Testis (tissue), 3 donors: ENCODE results near the gene CDK15. TPM values are rescaled to one million over a fixed set of nuclear protein-coding genes. Genes with fewer than 3 reads are reported as not detected.

Experiments used
- DNase-seq: peaks from one replicate; pipeline ENCODE4 v3.0.0-alpha.2; 2019
- H3K27ac ChIP-seq, 2 donors: fragments of 200-600 bp; sonication (generic); one replicate each; pipeline ENCODE4 v1.5.1; 2019
- H3K27me3 ChIP-seq: fragments of 200-600 bp; sonication (generic); one replicate; pipeline ENCODE4 v1.5.1; 2019
- H3K36me3 ChIP-seq: fragments of 200-600 bp; sonication (generic); one replicate; pipeline ENCODE4 v1.5.1; 2017; ENCODE audit warnings: low read depth; ENCODE audit errors: missing control alignments
- H3K4me1 ChIP-seq: fragments of 200-600 bp; sonication (generic); one replicate; pipeline ENCODE4 v1.5.1; 2019
- H3K4me3 ChIP-seq, 2 donors: fragments of 200-600 bp; sonication (generic); one replicate each; pipeline ENCODE4 v1.5.1; 2017 to 2019
- H3K9me3 ChIP-seq: fragments of 200-600 bp; sonication (generic); one replicate; pipeline ENCODE4 v1.5.1; 2017
- POLR2A ChIP-seq: fragments of 450-650 bp; IDR thresholded peaks from one replicate; pipeline ENCODE4 v1.6.1; 2017; ENCODE audit warnings: antibody characterized with exemption, mild to moderate bottlenecking, moderate library complexity
- WGBS, 2 donors: methylation state at CpG; one replicate each; pipeline ENCODE4 v1.1.5; 2018; 5-methylcytosine and 5-hydroxymethylcytosine counted together
- intact Hi-C: fragments of 100-400 bp; cut with DNase I; formaldehyde crosslinking; loops from one replicate; pipeline ENCODE4 v1.15.1; 2023; ENCODE audit warnings: low total_unique reads
- polyA plus RNA-seq: library from polyadenylated mRNA; stranded (reverse); fragments of 350-450 nt; fragmentation: Illumina TruSeq; extraction: RNeasy Lipid Tissue Mini Kit (QIAGEN cat#74804); gene quantifications from one replicate; pipeline ENCODE4 v1.2.3, GENCODE V29; 2014; ENCODE audit warnings: low read depth, low replicate concordance; ENCODE audit not compliant: insufficient read depth
- total RNA-seq, 2 donors: library from RNA; depleted of rRNA; stranded (reverse); fragments of >200 nt; gene quantifications; one replicate each; pipeline ENCODE4 v1.2.3, GENCODE V29; 2016
- TF ChIP-seq, protein P1 (sequence below), 3 experiments: fragments of 450-650 bp in 2 of 3; fragments of 200-600 bp in 1 of 3; sonication (generic) in 1 of 3; IDR thresholded peaks; one replicate each; pipeline ENCODE4 v1.5.1; 2016 to 2019; ENCODE audit warnings: antibody characterized with exemption in 3 of 3, mild to moderate bottlenecking in 2 of 3, moderate library complexity in 1 of 3

Gene CDK15
- total and polyA plus RNA-seq, 3 donors from 2014 or later = 1.8 to 6.3 (median 5.6) TPM

DNA sequence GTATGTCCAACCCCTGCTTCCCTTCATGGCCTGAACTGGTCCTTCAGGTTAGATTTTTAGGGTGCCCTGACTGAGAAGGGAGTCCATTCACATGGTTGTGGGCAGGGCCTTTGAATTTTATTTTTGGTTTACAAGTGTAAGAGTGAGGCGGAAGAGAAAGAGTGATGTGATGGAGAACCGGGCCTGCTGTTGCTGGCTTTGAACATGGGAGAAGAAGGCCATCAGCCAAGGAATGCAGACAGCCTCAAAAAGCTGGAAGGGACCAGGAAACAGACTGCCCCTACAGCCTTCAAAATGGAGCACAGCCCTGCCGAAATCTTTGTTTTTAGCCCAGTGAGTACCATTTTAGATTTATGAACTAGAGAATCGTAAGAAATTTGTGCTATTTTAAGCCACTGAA lies 105.0 kb downstream of the CDK15 start:
- peaks cover 3% of the 10 kb centered on the region for H3K4me1 ChIP-seq
- WGBS, 2 donors = 78 to 80% methylated on average over 4 of the region's 4 CpGs
- TF ChIP-seq, protein P1, sequence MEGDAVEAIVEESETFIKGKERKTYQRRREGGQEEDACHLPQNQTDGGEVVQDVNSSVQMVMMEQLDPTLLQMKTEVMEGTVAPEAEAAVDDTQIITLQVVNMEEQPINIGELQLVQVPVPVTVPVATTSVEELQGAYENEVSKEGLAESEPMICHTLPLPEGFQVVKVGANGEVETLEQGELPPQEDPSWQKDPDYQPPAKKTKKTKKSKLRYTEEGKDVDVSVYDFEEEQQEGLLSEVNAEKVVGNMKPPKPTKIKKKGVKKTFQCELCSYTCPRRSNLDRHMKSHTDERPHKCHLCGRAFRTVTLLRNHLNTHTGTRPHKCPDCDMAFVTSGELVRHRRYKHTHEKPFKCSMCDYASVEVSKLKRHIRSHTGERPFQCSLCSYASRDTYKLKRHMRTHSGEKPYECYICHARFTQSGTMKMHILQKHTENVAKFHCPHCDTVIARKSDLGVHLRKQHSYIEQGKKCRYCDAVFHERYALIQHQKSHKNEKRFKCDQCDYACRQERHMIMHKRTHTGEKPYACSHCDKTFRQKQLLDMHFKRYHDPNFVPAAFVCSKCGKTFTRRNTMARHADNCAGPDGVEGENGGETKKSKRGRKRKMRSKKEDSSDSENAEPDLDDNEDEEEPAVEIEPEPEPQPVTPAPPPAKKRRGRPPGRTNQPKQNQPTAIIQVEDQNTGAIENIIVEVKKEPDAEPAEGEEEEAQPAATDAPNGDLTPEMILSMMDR (IDR thresholded peaks at IDR 0.05) = no peak
- TF ChIP-seq POLR2A = no peak
- intact Hi-C loops = no loop called here
- no peak overlapping the region for H3K4me3 ChIP-seq
- no peaks in the 10 kb centered on the region for H3K9me3 ChIP-seq
- no peaks in the 10 kb centered on the region for H3K27me3 ChIP-seq
- no peaks in the 10 kb centered on the region for H3K36me3 ChIP-seq
- no peak for DNase-seq
- H3K27ac ChIP-seq = no peak overlapping the region

DNA sequence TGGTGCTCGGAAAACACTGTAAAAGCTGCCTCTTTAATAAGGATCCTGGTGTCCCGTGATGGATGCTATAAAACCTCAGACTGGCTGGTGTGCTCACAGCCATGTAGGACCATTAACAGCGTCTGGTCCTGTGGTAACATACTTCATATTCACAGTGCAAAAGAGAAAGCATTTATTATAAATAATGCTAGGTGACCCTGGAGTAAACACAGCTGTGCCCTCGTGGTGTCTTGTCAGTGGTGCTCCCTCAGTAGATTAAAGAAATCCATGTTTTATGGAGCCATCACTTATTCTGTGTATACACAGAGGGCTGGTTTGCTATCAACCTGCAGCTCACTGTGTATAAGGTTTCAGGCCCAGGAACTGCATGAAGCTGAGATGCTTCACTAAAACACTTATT lies 106.9 kb downstream of the CDK15 start:
- H3K4me1 ChIP-seq = no peaks in the 10 kb centered on the region
- DNase-seq = no peak
- intact Hi-C loops = no loop called here
- H3K27ac ChIP-seq = no peak overlapping the region
- 77 to 82% methylated on average over 4 of the region's 4 CpGs for WGBS, 2 donors
- TF ChIP-seq, protein P1 (IDR thresholded peaks at IDR 0.05) = no peak
- TF ChIP-seq POLR2A = no peak
- no peak overlapping the region for H3K4me3 ChIP-seq
- H3K27me3 ChIP-seq = no peaks in the 10 kb centered on the region
- H3K9me3 ChIP-seq = no peaks in the 10 kb centered on the region
- no peaks in the 10 kb centered on the region for H3K36me3 ChIP-seq

GRCh38 chr2:201915446-201915845 lies 109.1 kb downstream of the CDK15 start:
- 97 to 98% methylated on average over 3 of the region's 3 CpGs for WGBS, 2 donors
- Histone ChIP-seq H3K27me3 (no peaks in the 10 kb centered on the region), H3K27ac (no peak overlapping the region), H3K36me3 (no peaks in the 10 kb centered on the region), H3K4me1 (no peaks in the 10 kb centered on the region), H3K4me3 (no peak overlapping the region), H3K9me3 (no peaks in the 10 kb centered on the region)
- TF ChIP-seq POLR2A = no peak
- TF ChIP-seq, protein P1 (IDR thresholded peaks at IDR 0.05) = no peak
- intact Hi-C loops = no loop called here
- no peak for DNase-seq

DNA sequence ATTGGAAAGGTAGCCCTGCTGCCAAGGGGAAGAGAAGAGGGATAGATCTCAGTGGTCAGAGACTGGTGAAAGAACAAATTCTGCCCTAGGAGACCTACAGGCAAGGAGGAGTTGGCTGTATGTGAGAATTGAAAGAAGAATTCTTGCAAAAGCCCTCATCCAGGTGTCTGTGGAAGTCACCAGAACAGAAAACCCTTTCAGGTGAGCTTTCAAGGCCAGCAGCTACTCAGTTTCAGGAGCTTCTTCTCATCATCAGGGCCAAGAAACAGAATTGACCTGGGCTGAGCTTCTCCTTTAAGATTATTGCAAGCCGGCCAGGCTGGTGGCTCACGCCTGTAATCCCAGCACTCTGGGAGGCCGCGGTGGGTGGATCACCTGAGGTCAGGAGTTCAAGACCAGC lies 110.2 kb downstream of the CDK15 start:
- no peak for TF ChIP-seq POLR2A
- TF ChIP-seq, protein P1 (IDR thresholded peaks at IDR 0.05) = no peak
- DNase-seq = no peak
- intact Hi-C loops = no loop called here
- Histone ChIP-seq H3K4me3 (no peak overlapping the region), H3K27ac (no peak overlapping the region), H3K4me1 (no peaks in the 10 kb centered on the region), H3K27me3 (no peaks in the 10 kb centered on the region), H3K36me3 (no peaks in the 10 kb centered on the region), H3K9me3 (no peaks in the 10 kb centered on the region)
- 82 to 95% methylated on average over 4 of the region's 4 CpGs for WGBS, 2 donors

GRCh38 chr2:201918616-201919307 lies 112.4 kb downstream of the CDK15 start:
- Histone ChIP-seq H3K4me1 (no peaks in the 10 kb centered on the region), H3K4me3 (no peak overlapping the region), H3K36me3 (no peaks in the 10 kb centered on the region), H3K27ac (no peak overlapping the region), H3K27me3 (no peaks in the 10 kb centered on the region), H3K9me3 (no peaks in the 10 kb centered on the region)
- WGBS, 2 donors = 73 to 79% methylated on average over 10 of the region's 10 CpGs
- no peak for DNase-seq
- intact Hi-C loops = no loop called here
- TF ChIP-seq, protein P1 (IDR thresholded peaks at IDR 0.05) = no peak
- TF ChIP-seq POLR2A = no peak
